Measurements from ENCODE around the gene TPSB2. TPM values are rescaled to one million over a fixed set of nuclear protein-coding genes. Genes with fewer than 3 reads are reported as not detected.

The TPSB2 gene
- total RNA-seq, 4 donors from 2014 or later, result 4.1 to 108 (median 29.0) TPM

DNA sequence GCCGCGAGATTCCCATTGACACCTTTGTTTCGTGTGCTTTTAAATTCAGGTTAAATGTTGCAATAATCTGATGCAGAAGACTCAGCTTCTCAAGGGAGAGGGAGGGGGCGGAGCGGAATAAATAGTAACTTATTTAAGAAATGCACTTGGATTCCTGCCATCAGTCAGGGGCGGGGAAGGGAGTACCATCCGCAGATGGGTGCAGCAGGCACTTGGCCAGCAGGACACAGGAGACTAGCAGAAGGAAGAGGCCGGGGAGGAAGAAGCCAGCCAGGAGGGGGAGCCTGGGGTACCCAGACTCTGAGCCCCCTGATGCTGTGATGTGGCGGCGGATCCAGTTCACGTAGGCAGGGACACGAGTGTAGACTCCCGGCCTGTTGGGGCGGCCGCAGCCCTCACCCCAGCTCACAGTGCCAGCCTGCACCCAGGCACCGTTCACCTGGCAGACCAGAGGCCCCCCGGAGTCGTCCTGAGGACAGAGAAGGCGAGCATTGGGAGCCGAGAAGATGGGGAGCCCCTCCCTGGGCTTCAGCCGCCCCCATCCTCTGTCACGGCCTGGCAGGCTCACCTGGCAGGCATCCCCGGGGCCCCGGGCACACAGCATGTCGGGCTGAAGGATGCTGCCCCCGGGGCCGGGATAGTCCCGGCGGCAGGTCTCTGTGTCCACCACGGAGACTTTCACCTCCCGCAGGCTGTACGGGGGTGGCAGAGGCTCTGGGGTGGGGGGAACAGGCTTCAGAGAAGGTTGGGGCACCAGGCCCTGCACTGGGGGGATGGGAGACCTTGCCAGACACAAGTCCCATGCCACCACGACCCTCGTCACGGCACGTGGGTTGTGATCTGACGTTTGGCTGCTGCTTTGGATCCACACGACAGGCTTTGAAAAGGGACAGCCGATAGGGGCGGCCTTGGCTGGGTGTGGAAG, 8.1 kb downstream of the TPSB2 start:
- Histone ChIP-seq H3K27ac (no peak overlapping the region), H3K27me3 (no peaks in the 10 kb centered on the region), H3K36me3 (no peaks in the 10 kb centered on the region), H3K4me3 (no peak overlapping the region), H3K9me3 (no peaks in the 10 kb centered on the region), H3K4me1 (no peaks in the 10 kb centered on the region)
- DNase-seq, result no peak
- intact Hi-C loops (cut with DNase I; ENCODE audit: low total_unique reads), result no loop called here
- TF ChIP-seq, protein P1, sequence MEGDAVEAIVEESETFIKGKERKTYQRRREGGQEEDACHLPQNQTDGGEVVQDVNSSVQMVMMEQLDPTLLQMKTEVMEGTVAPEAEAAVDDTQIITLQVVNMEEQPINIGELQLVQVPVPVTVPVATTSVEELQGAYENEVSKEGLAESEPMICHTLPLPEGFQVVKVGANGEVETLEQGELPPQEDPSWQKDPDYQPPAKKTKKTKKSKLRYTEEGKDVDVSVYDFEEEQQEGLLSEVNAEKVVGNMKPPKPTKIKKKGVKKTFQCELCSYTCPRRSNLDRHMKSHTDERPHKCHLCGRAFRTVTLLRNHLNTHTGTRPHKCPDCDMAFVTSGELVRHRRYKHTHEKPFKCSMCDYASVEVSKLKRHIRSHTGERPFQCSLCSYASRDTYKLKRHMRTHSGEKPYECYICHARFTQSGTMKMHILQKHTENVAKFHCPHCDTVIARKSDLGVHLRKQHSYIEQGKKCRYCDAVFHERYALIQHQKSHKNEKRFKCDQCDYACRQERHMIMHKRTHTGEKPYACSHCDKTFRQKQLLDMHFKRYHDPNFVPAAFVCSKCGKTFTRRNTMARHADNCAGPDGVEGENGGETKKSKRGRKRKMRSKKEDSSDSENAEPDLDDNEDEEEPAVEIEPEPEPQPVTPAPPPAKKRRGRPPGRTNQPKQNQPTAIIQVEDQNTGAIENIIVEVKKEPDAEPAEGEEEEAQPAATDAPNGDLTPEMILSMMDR (IDR thresholded peaks at IDR 0.05), result no peak
- no peak for TF ChIP-seq POLR2A (IDR thresholded peaks at IDR 0.05)

DNA sequence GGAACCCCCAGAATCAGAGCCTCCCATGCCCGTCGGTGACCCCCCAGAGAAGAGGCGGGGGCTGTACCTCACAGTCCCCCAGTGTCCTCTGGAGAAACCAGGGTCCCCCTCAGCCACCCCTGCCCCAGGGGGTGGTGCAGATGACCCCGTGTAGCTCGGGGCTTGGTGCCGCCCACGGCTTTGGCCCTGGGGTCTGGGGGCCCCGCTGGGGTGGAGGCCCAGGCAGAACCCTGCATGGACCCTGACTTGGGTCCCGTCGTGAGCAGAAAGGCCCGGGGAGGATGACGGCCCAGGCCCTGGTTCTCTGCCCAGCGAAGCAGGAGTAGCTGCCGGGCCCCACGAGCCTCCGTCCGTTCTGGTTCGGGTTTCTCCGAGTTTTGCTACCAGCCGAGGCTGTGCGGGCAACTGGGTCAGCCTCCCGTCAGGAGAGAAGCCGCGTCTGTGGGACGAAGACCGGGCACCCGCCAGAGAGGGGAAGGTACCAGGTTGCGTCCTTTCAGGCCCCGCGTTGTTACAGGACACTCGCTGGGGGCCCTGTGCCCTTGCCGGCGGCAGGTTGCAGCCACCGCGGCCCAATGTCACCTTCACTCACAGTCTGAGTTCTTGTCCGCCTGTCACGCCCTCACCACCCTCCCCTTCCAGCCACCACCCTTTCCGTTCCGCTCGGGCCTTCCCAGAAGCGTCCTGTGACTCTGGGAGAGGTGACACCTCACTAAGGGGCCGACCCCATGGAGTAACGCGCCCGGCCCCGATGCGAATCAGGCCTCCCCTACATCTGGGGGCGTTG, 8.9 kb downstream of the TPSB2 start:
- H3K27ac ChIP-seq, result no peak overlapping the region
- no peaks in the 10 kb centered on the region for H3K36me3 ChIP-seq
- TF ChIP-seq, protein P1 (IDR thresholded peaks at IDR 0.05), result no peak
- TF ChIP-seq POLR2A (IDR thresholded peaks at IDR 0.05), result no peak
- no peak for DNase-seq
- H3K9me3 ChIP-seq, result no peaks in the 10 kb centered on the region
- H3K27me3 ChIP-seq, result no peaks in the 10 kb centered on the region
- intact Hi-C loops (cut with DNase I; ENCODE audit: low total_unique reads), result no loop called here
- H3K4me1 ChIP-seq, result no peaks in the 10 kb centered on the region
- no peak overlapping the region for H3K4me3 ChIP-seq

DNA sequence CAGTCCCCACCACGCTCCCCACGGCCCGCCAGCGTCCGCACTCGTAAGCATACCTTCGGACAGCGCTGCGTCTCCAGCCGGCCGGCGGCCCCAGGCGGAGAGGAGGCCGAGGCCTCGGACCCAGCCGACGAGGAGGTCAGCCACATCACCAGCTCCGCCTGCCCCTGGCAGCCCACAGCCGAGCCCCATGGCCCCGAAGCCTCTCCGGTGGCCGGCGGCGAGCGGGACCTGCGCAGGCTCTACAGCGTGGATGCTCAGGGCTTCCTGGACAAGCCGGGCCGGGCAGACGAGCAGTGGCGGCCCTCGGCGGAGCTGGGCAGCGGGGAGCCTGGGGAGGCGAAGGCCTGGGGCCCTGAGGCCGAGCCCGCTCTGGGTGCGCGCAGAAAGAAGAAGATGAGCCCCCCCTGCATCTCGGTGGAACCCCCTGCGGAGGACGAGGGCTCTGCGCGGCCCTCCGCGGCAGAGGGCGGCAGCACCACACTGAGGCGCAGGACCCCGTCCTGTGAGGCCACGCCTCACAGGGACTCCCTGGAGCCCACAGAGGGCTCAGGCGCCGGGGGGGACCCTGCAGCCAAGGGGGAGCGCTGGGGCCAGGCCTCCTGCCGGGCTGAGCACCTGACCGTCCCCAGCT, 9.8 kb downstream of the TPSB2 start:
- Histone ChIP-seq H3K36me3 (no peaks in the 10 kb centered on the region), H3K27ac (no peak overlapping the region), H3K4me1 (no peaks in the 10 kb centered on the region), H3K9me3 (no peaks in the 10 kb centered on the region), H3K4me3 (no peak overlapping the region), H3K27me3 (no peaks in the 10 kb centered on the region)
- DNase-seq, result no peak
- intact Hi-C loops (cut with DNase I; ENCODE audit: low total_unique reads), result no loop called here
- no peak for TF ChIP-seq POLR2A (IDR thresholded peaks at IDR 0.05)
- TF ChIP-seq, protein P1 (IDR thresholded peaks at IDR 0.05), result no peak

DNA sequence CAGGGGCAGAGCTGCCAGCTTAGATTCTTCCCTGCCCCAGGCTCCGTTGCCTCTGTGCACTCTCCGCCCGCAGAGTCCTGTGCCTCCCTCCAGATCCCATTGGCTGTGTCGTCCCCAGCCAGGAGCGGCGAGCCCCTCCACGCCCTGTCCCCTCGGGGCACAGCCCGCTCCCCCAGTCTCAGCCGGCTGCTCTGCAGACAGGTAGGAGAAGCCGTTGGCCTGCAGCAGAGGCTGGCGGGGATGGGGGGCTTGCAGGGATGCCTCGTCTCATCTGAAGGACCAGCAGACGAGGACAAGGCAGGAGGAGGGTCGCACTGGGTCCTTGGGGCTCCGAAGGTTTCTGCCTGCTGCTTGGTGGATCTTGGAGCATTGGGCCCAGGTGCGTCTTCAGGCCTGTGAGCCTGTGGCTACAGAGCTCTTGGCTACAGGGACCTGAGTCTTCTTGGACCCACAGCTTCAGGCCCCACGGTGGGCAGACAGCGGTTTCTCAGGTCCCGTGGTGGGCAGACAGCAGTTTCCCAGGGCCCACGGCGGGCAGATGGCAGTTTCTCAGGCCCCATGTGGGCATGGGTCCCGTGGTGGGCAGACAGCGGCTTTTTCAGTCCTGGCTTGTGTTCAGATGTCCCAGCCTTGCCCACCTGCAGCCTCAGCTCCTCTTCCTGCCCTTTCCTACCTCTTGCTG, 10.9 kb downstream of the TPSB2 start:
- no peaks in the 10 kb centered on the region for H3K4me1 ChIP-seq
- H3K4me3 ChIP-seq, result no peak overlapping the region
- H3K27ac ChIP-seq, result no peak overlapping the region
- TF ChIP-seq, protein P1 (IDR thresholded peaks at IDR 0.05), result no peak
- TF ChIP-seq POLR2A (IDR thresholded peaks at IDR 0.05), result no peak
- H3K9me3 ChIP-seq, result no peaks in the 10 kb centered on the region
- intact Hi-C loops (cut with DNase I; ENCODE audit: low total_unique reads), result no loop called here
- no peak for DNase-seq
- no peaks in the 10 kb centered on the region for H3K36me3 ChIP-seq
- no peaks in the 10 kb centered on the region for H3K27me3 ChIP-seq
